Jurkat, Clone E6-1 (cell line): ENCODE results near the gene SNX11.

Experiments used
- DNase-seq: peaks from one replicate; pipeline ENCODE4 v3.0.0-alpha.2; 2011; ENCODE audit warnings: low read depth, low spot score
- H3K4me3 ChIP-seq: 2 replicates; pipeline ENCODE4 v1.5.1; 2011; ENCODE audit warnings: mild to moderate bottlenecking, low read length, control low read depth, moderate library complexity

SNX11 gene

DNA sequence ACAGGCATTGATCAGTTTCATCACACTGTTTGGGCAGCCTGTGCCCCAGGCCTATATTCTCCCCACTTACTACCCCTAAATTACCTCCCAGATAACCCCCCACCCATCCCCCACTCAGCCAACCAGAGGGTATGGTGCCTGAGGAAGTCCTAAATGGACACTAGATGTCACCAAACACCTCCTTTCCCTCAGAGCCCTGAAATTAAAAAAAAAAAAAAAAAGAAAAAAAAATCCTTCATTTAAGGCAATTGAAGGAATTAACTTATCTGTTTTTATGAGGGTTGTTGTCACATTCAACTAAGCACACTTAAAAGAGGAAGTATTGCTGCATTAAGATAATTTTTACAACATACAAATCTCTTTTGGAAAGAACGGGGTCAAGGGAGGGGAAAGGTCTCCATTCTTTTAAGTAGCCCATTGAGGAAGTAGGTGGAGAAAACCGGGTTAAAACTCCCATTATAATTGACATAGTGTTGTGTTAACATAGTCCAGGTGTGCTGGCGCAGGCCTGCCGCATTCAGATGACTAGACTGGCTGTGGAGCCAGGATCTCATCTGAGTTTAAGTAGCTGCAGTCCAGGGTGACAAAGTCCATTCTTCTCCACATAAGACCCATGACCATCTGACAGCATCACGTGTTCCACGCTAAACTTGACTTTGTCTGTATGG lies 46.3 kb downstream of the SNX11 start:
- DNase-seq: no peak
- no peak overlapping the region for H3K4me3 ChIP-seq

GRCh38 chr17:48155889-48156611 lies 48.5 kb downstream of the SNX11 start:
- no peak for DNase-seq

GRCh38 chr17:48159232-48159631 lies 51.7 kb downstream of the SNX11 start:
- DNase-seq: no peak
- H3K4me3 ChIP-seq: no peak overlapping the region

More at GRCh38 chr17:48155889-48156611, 48.5 kb downstream of the SNX11 start:
- H3K4me3 ChIP-seq: no peak overlapping the region

- H3K4me3 ChIP-seq: no peak overlapping the region
- no peak for DNase-seq
These were observed 52.9 kb downstream of the SNX11 start for GRCh38 chr17:48160177-48161081.

- DNase-seq: no peak
- no peak overlapping the region for H3K4me3 ChIP-seq
These were observed 53.8 kb downstream of the SNX11 start for GRCh38 chr17:48161127-48161905.

DNA sequence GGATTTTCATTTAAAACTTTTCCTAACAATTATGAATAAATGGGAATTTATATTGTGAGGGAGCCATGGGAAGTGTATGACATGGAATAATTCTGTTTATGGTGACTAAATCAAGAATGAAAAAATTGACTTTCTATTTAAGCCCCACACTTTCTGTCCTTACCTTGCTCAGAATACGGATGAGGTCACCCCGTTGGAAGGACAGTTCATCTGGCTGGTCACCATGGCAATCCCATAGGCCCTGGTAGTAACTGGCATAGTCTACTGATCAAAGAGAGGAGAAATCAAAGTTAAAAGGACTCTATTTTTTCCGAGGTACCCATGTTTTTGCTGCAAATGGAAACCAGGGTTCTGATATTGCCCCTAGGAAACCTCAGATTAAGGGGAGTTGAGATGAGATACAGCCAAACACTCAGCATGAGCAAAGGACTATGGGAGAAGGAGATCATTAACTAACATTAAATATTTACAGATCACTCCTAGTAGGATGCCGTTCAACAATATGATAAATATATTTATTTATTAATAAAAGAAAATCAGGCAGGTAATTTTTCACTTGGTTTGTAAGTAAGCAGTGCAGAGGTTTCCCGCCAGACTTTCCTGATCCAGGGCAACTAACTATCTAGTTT lies 54.9 kb downstream of the SNX11 start:
- DNase-seq: no peak

GRCh38 chr17:48162946-48163506 lies 55.5 kb downstream of the SNX11 start:
- H3K4me3 ChIP-seq: no peak overlapping the region
- DNase-seq: no peak

More for the DNA sequence above, 54.9 kb downstream of the SNX11 start:
- no peak overlapping the region for H3K4me3 ChIP-seq

GRCh38 chr17:48163809-48164208 lies 56.2 kb downstream of the SNX11 start:
- DNase-seq: no peak
- no peak overlapping the region for H3K4me3 ChIP-seq

DNA sequence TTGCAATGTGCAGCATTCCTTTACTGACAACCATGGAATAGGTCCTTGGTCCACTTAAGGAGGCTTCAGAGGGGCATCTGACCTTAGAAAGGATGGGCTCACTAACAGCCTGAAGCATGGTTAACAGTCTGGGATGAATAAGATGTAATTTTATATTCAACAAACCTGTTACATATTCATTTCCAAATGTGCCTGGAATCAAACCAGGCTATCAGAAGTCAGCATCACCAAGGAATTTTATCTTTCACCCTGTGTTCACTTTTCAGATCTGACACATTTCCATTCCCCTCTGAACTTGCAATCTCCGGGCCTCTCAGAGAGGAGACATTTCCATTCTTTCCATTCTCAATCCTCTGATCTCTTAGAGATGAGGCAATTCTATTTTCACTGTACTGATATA lies 62.4 kb downstream of the SNX11 start:
- no peak overlapping the region for H3K4me3 ChIP-seq
- no peak for DNase-seq
